Brain pericyte (primary cell): Measurements from ENCODE around the gene SPANXN1.
"Not testable (repeated sequence)": the region's sequence is repeated elsewhere in the genome, so short reads cannot be mapped to it uniquely, and the experiment has no call there.

Experiments
- DNase-seq: peaks from one replicate; pipeline ENCODE4 v3.0.0-alpha.2; 2012; ENCODE audit warnings: low read depth, low spot score

SPANXN1 gene

GRCh38 chrX:145247203-145247602, at the start of gene SPANXN1:
TSS of gene SPANXN1 (plus strand) at chrX:145247503. CDS start at chrX:145247587, 84 bp downstream.
- DNase-seq, result not testable (repeated sequence)

GRCh38 chrX:145199078-145199477, 48.2 kb upstream of the SPANXN1 start:
- no peak for DNase-seq

- DNase-seq, result no peak
Observed at GRCh38 chrX:145213504-145213903, 33.8 kb upstream of the SPANXN1 start.

GRCh38 chrX:145292218-145292617, 44.9 kb downstream of the SPANXN1 start:
- no peak for DNase-seq
